ENCODE measurements around the gene RIMBP2. TPM values are rescaled to one million over a fixed set of nuclear protein-coding genes. Genes with fewer than 3 reads are reported as not detected.
"Not testable (repeated sequence)": the region's sequence is repeated elsewhere in the genome, so short reads cannot be mapped to it uniquely, and the experiment has no call there.

The RIMBP2 gene
- total RNA-seq, 1 donor from 2014 or later: not detected

- intact Hi-C loops (cut with micrococcal nuclease): no loop called here
- Histone ChIP-seq H3K36me3 (no peaks in the 10 kb centered on the region), H3K27me3 (ENCODE audit: low read depth) (peaks cover 74% of the 10 kb centered on the region), H3K4me1 (no peaks in the 10 kb centered on the region), H3K4me3 (no peak overlapping the region), H3K27ac (replicated peaks) (no peak overlapping the region), H3K9me3 (replicated peaks) (no peaks in the 10 kb centered on the region)
- no peak for DNase-seq
- no peak for TF ChIP-seq CTCF (IDR thresholded peaks at IDR 0.05; ENCODE audit: borderline replicate concordance)
Observed at GRCh38 chr12:130589540-130590317, 126.4 kb downstream of the RIMBP2 start.

- Histone ChIP-seq H3K27ac (replicated peaks) (no peak overlapping the region), H3K27me3 (ENCODE audit: low read depth) (peaks cover 68% of the 10 kb centered on the region), H3K36me3 (no peaks in the 10 kb centered on the region), H3K9me3 (replicated peaks) (no peaks in the 10 kb centered on the region), H3K4me3 (no peak overlapping the region), H3K4me1 (no peaks in the 10 kb centered on the region)
- intact Hi-C loops (cut with micrococcal nuclease): no loop called here
- no peak for TF ChIP-seq CTCF (IDR thresholded peaks at IDR 0.05; ENCODE audit: borderline replicate concordance)
- DNase-seq: no peak
Observed at GRCh38 chr12:130588696-130589539, 127.2 kb downstream of the RIMBP2 start.

GRCh38 chr12:130587966-130588365, 128.1 kb downstream of the RIMBP2 start:
- DNase-seq: no peak
- no peaks in the 10 kb centered on the region for H3K9me3 ChIP-seq (replicated peaks)
- H3K4me1 ChIP-seq: no peaks in the 10 kb centered on the region
- no peak for TF ChIP-seq CTCF (IDR thresholded peaks at IDR 0.05; ENCODE audit: borderline replicate concordance)
- no peaks in the 10 kb centered on the region for H3K36me3 ChIP-seq
- no peak overlapping the region for H3K4me3 ChIP-seq
- H3K27me3 ChIP-seq (ENCODE audit: low read depth): peaks cover 61% of the 10 kb centered on the region
- intact Hi-C loops (cut with micrococcal nuclease): no loop called here
- H3K27ac ChIP-seq (replicated peaks): no peak overlapping the region

- H3K27ac ChIP-seq (replicated peaks); H3K9me3 ChIP-seq (replicated peaks); H3K4me1 ChIP-seq; intact Hi-C loops (cut with micrococcal nuclease); H3K36me3 ChIP-seq; H3K4me3 ChIP-seq; DNase-seq: not testable (repeated sequence)
- H3K27me3 ChIP-seq (ENCODE audit: low read depth): peaks cover 39% of the 10 kb centered on the region
Observed at GRCh38 chr12:130584475-130584874, 131.6 kb downstream of the RIMBP2 start.

GRCh38 chr12:130583800-130584199, 132.3 kb downstream of the RIMBP2 start:
- no peak for DNase-seq
- Histone ChIP-seq H3K4me1 (no peaks in the 10 kb centered on the region), H3K27ac (replicated peaks) (no peak overlapping the region), H3K4me3 (no peak overlapping the region), H3K27me3 (ENCODE audit: low read depth) (peaks cover 38% of the 10 kb centered on the region), H3K9me3 (replicated peaks) (no peaks in the 10 kb centered on the region), H3K36me3 (no peaks in the 10 kb centered on the region)
- TF ChIP-seq CTCF (IDR thresholded peaks at IDR 0.05; ENCODE audit: borderline replicate concordance): no peak
- intact Hi-C loops (cut with micrococcal nuclease): no loop called here

- DNase-seq: no peak
- peaks cover 38% of the 10 kb centered on the region for H3K27me3 ChIP-seq (ENCODE audit: low read depth)
- intact Hi-C loops (cut with micrococcal nuclease): no loop called here
- H3K27ac ChIP-seq (replicated peaks): no peak overlapping the region
- H3K4me1 ChIP-seq: no peaks in the 10 kb centered on the region
- no peak overlapping the region for H3K4me3 ChIP-seq
- no peaks in the 10 kb centered on the region for H3K36me3 ChIP-seq
- no peak for TF ChIP-seq CTCF (IDR thresholded peaks at IDR 0.05; ENCODE audit: borderline replicate concordance)
- H3K9me3 ChIP-seq (replicated peaks): no peaks in the 10 kb centered on the region
Observed at GRCh38 chr12:130583317-130583716, 132.8 kb downstream of the RIMBP2 start.

Data from left ventricle myocardium inferior (tissue), 1 donor.